ENCODE results near the gene TMEM115. TPM values are rescaled to one million over a fixed set of nuclear protein-coding genes. Genes with fewer than 3 reads are reported as not detected.

The TMEM115 gene
- total and polyA plus RNA-seq, 9 of the 15 experiments (the other 6 are each of a cell fraction or from before 2014, with no cell fraction given), result 1.6 to 26.9 (median 14.1) TPM

DNA sequence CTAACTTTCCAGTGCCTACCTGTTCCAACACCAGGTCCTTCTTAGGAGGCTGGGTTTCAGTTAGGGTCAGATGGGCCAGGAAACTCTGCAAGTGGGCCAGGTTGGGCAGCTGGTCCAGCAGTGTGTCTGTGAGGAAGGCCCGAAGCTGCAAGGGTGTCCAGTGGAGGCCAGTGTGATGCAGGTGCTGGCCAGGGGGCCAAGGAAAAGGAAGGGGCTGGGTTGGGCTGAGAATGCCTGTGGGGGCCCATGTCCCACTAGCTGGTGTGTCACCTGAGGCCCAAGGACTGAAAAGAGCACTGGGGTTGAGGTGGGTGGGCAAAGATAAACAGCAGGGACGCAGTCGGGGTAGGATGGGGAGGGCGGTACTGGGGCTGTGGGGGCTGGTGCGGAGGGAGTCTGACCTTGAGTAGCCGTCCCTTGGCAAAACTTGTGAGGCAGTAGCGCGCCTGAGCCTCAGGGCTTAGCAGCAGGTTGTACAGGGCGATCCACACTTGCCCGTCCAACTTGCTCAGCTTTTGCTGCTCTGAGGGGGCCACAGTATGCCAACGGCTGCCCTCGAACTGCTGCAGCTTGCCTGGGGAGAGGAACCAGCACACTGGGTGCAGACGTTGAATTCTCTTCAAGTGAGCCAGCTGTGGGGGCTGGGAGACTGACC is 17.2 kb downstream of the TMEM115 start (continued):
- no peak for TF ChIP-seq ARID2 (IDR thresholded peaks at IDR 0.05)
- no peak for TF ChIP-seq NCOR1 (IDR thresholded peaks at IDR 0.05)
- no peak for TF ChIP-seq NFATC3 (IDR thresholded peaks at IDR 0.05)
- no peak for TF ChIP-seq HDAC8 (tag; IDR thresholded peaks at IDR 0.05)
- no peak for TF ChIP-seq PURB (CRISPR knock-in tag; IDR thresholded peaks at IDR 0.05; ENCODE audit: low read depth)
- no peak for TF ChIP-seq POLR3G (IDR thresholded peaks at IDR 0.05; ENCODE audit: extremely low read depth, insufficient read length, insufficient replicate concordance)

DNA sequence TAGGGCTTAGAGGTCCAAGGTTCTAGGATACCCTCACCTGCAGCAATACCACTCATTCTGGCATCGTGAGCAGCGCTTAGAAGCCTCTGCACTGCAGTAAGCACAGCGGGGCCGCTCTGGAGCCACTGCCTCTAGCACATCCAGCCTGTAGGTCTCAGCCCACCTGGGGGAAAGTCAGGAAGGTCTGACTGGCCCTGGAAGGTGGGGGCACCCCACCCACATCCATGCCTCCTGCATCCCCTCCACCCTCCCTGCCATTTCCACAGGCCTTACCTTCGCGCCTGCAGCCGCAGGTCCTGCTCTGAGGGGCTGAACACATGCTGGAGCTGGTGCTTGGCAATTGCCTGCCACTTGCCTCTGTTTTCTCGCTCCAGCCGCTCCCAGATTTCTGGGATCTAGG is 17.8 kb downstream of the TMEM115 start:
- ChIA-PET POLR2A (interaction anchor here (0.5 to 1.5 kb wide), 3 partner anchors 9 to 243 kb away, joined by 3 to 5 read pairs (median 4); partner anchors contain the start of genes CYB561D2, NPRL2 and TUSC2), CTCF (ENCODE audit: low intra/inter-chr PET ratio) (no interaction called here)
- H2AFZ ChIP-seq (ENCODE audit: low read depth, low read length), result no peak overlapping the region
- H3K36me3 ChIP-seq (ENCODE audit: control insufficient read depth, insufficient read depth, low read length), result peaks cover 2% of the 10 kb centered on the region; the same call in 1 of the 3 replicates
- 92% methylated on average over 5 of the region's 9 CpGs for WGBS (ENCODE audit: insufficient coverage, low coverage, missing lambda C conversion rate)
- no peak for FAIRE-seq
- peak overlapping the region; percentile 64 to 98; a peak in 3 of 4 replicates for H3K9ac ChIP-seq (ENCODE audit: insufficient read depth in 1 of 2, low read depth in 2 of 2, low read length in 2 of 2)
- in situ Hi-C loops (cut with MboI), result no loop called here
- no peaks in the 10 kb centered on the region for H3K9me3 ChIP-seq (replicated peaks; ENCODE audit: control insufficient read depth, insufficient read depth, low read depth, low read length)
- BruUV-seq (replicated peaks), result no TSS peak
- H3K27ac ChIP-seq (ENCODE audit: extremely low read depth, low read depth, low read length), result peak overlapping the region; percentile 99; the same call in 2 of the 3 replicates
- H4K20me1 ChIP-seq (replicated peaks; ENCODE audit: control insufficient read depth, insufficient read depth, low read length), result no peaks in the 10 kb centered on the region
- H3K79me2 ChIP-seq (ENCODE audit: control insufficient read depth, insufficient read depth, low read length), result peaks cover 41% of the 10 kb centered on the region
- H3K4me3 ChIP-seq, result peak overlapping the region; percentile 96; the same call in 1 of the 2 replicates
- DNase-seq (ENCODE audit: extremely low read depth in 1 of 4, low spot score in 3 of 4), result no peak
- H3K9me1 ChIP-seq (ENCODE audit: control insufficient read depth, insufficient read depth, low read length), result peaks cover 3% of the 10 kb centered on the region
- no peaks in the 10 kb centered on the region for H3K27me3 ChIP-seq (ENCODE audit: control insufficient read depth in 2 of 2, insufficient read depth in 2 of 2, low read length in 2 of 2)
- peaks cover 24 to 58% of the 10 kb centered on the region in 2 experiments; a peak in 4 of 5 replicates for H3K4me1 ChIP-seq (replicated peaks in 1 of 2; ENCODE audit: control insufficient read depth in 2 of 2, insufficient read depth in 2 of 2, low read length in 2 of 2)
- no peak for ATAC-seq
- intact Hi-C loops (cut with micrococcal nuclease), result no loop called here
- H3K4me2 ChIP-seq (ENCODE audit: insufficient read depth, low read length), result peak overlapping the region; percentile 72
- TF ChIP-seq NR3C1 (CRISPR knock-in tag; IDR thresholded peaks at IDR 0.05) (no peak), EP300 (IDR thresholded peaks at IDR 0.05; ENCODE audit: low read length) (no peak), HNRNPK (IDR thresholded peaks at IDR 0.05; ENCODE audit: low read depth, low read length, poor library complexity, severe bottlenecking) (no peak), MAFF (IDR thresholded peaks at IDR 0.05; ENCODE audit: low read length) (no peak), MTA1 (IDR thresholded peaks at IDR 0.05; ENCODE audit: borderline replicate concordance) (no peak), ZNF274 (IDR thresholded peaks at IDR 0.05; ENCODE audit: borderline replicate concordance, low read depth, low read length) (no peak), NFYB (IDR thresholded peaks at IDR 0.05; ENCODE audit: extremely low read depth, insufficient read length) (no peak), SRSF3 (IDR thresholded peaks at IDR 0.05; ENCODE audit: insufficient read depth, low read length) (no peak), ZNF23 (CRISPR knock-in tag; IDR thresholded peaks at IDR 0.05) (no peak), GTF2A2 (tag; IDR thresholded peaks at IDR 0.05) (no peak), CBFA2T2 (conservative IDR thresholded peaks at IDR 0.05) (no peak)
- TF ChIP-seq, protein P1, sequence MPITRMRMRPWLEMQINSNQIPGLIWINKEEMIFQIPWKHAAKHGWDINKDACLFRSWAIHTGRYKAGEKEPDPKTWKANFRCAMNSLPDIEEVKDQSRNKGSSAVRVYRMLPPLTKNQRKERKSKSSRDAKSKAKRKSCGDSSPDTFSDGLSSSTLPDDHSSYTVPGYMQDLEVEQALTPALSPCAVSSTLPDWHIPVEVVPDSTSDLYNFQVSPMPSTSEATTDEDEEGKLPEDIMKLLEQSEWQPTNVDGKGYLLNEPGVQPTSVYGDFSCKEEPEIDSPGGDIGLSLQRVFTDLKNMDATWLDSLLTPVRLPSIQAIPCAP (CRISPR knock-in tag; IDR thresholded peaks at IDR 0.05; ENCODE audit: borderline replicate concordance), result no peak
- TF ChIP-seq, protein P2, sequence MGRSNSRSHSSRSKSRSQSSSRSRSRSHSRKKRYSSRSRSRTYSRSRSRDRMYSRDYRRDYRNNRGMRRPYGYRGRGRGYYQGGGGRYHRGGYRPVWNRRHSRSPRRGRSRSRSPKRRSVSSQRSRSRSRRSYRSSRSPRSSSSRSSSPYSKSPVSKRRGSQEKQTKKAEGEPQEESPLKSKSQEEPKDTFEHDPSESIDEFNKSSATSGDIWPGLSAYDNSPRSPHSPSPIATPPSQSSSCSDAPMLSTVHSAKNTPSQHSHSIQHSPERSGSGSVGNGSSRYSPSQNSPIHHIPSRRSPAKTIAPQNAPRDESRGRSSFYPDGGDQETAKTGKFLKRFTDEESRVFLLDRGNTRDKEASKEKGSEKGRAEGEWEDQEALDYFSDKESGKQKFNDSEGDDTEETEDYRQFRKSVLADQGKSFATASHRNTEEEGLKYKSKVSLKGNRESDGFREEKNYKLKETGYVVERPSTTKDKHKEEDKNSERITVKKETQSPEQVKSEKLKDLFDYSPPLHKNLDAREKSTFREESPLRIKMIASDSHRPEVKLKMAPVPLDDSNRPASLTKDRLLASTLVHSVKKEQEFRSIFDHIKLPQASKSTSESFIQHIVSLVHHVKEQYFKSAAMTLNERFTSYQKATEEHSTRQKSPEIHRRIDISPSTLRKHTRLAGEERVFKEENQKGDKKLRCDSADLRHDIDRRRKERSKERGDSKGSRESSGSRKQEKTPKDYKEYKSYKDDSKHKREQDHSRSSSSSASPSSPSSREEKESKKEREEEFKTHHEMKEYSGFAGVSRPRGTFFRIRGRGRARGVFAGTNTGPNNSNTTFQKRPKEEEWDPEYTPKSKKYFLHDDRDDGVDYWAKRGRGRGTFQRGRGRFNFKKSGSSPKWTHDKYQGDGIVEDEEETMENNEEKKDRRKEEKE (IDR thresholded peaks at IDR 0.05; ENCODE audit: borderline replicate concordance in 1 of 2, control insufficient read depth in 1 of 2, low read depth in 2 of 2, low read length in 1 of 2), result no peak
